ENCODE results near the gene MFSD6.

- TF ChIP-seq YY1 (IDR thresholded peaks at IDR 0.05; ENCODE audit: low read depth): no peak
- TF ChIP-seq, protein P1, sequence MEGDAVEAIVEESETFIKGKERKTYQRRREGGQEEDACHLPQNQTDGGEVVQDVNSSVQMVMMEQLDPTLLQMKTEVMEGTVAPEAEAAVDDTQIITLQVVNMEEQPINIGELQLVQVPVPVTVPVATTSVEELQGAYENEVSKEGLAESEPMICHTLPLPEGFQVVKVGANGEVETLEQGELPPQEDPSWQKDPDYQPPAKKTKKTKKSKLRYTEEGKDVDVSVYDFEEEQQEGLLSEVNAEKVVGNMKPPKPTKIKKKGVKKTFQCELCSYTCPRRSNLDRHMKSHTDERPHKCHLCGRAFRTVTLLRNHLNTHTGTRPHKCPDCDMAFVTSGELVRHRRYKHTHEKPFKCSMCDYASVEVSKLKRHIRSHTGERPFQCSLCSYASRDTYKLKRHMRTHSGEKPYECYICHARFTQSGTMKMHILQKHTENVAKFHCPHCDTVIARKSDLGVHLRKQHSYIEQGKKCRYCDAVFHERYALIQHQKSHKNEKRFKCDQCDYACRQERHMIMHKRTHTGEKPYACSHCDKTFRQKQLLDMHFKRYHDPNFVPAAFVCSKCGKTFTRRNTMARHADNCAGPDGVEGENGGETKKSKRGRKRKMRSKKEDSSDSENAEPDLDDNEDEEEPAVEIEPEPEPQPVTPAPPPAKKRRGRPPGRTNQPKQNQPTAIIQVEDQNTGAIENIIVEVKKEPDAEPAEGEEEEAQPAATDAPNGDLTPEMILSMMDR (IDR thresholded peaks at IDR 0.05): no peak
- TF ChIP-seq EP300 (IDR thresholded peaks at IDR 0.05; ENCODE audit: borderline replicate concordance in 1 of 2, low read depth in 1 of 2, low read length in 1 of 2): no peak
- no peak for TF ChIP-seq RAD21 (IDR thresholded peaks at IDR 0.05; ENCODE audit: low read length)
- TF ChIP-seq TCF12 (IDR thresholded peaks at IDR 0.05): no peak
- TF ChIP-seq, protein P2, sequence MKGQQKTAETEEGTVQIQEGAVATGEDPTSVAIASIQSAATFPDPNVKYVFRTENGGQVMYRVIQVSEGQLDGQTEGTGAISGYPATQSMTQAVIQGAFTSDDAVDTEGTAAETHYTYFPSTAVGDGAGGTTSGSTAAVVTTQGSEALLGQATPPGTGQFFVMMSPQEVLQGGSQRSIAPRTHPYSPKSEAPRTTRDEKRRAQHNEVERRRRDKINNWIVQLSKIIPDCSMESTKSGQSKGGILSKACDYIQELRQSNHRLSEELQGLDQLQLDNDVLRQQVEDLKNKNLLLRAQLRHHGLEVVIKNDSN (IDR thresholded peaks at IDR 0.05; ENCODE audit: borderline replicate concordance, low read depth): no peak
- no peak for TF ChIP-seq ZBTB33 (IDR thresholded peaks at IDR 0.05; ENCODE audit: borderline replicate concordance, low read depth)
- TF ChIP-seq NRF1 (IDR thresholded peaks at IDR 0.05; ENCODE audit: low read depth, low read length): no peak
Measured at GRCh38 chr2:190500054-190500502, 91.9 kb downstream of the MFSD6 start.
